Activated naive CD4-positive, alpha-beta T cell treated with anti-CD3 and anti-CD28 coated beads, Interleukin-2, amount 50 U/mL, for 24 hours (primary cell): ENCODE data around the gene GPR179.
A peak's percentile ranks its signal among the peaks of the same experiment; 100 is the strongest.

Experiments
- H3K27ac Mint-ChIP-seq: one replicate; pipeline ENCODE4 v1.8.0; 2021; ENCODE audit warnings: mild to moderate bottlenecking, mixed read lengths
- H3K27me3 Mint-ChIP-seq: one replicate; pipeline ENCODE4 v1.8.0; 2021; ENCODE audit warnings: mixed read lengths
- H3K36me3 Mint-ChIP-seq: one replicate; pipeline ENCODE4 v1.8.0; 2021; ENCODE audit warnings: mixed read lengths
- H3K4me1 Mint-ChIP-seq: one replicate; pipeline ENCODE4 v1.8.0; 2021; ENCODE audit warnings: mixed read lengths
- H3K4me3 Mint-ChIP-seq: one replicate; pipeline ENCODE4 v1.8.0; 2021; ENCODE audit warnings: mild to moderate bottlenecking, mixed read lengths
- H3K9me3 Mint-ChIP-seq: one replicate; pipeline ENCODE4 v1.8.0; 2021; ENCODE audit warnings: mixed read lengths

Gene GPR179

GRCh38 chr17:38330941-38331411, 12.8 kb downstream of the GPR179 start:
- no peaks in the 10 kb centered on the region for H3K27me3 Mint-ChIP-seq
- no peak overlapping the region for H3K27ac Mint-ChIP-seq
- no peaks in the 10 kb centered on the region for H3K36me3 Mint-ChIP-seq
- peaks cover 7% of the 10 kb centered on the region for H3K4me1 Mint-ChIP-seq
- no peak overlapping the region for H3K4me3 Mint-ChIP-seq
- H3K9me3 Mint-ChIP-seq = no peaks in the 10 kb centered on the region

GRCh38 chr17:38329808-38330730, 13.7 kb downstream of the GPR179 start:
- Mint-ChIP-seq H3K4me1 (peaks cover 7% of the 10 kb centered on the region), H3K9me3 (no peaks in the 10 kb centered on the region)

GRCh38 chr17:38329284-38329683, 14.5 kb downstream of the GPR179 start:
- Mint-ChIP-seq H3K4me3 (no peak overlapping the region), H3K27me3 (no peaks in the 10 kb centered on the region), H3K9me3 (no peaks in the 10 kb centered on the region), H3K27ac (peak overlapping the region; percentile 55), H3K4me1 (peaks cover 7% of the 10 kb centered on the region), H3K36me3 (no peaks in the 10 kb centered on the region)

More at GRCh38 chr17:38329808-38330730, 13.7 kb downstream of the GPR179 start:
- H3K4me3 Mint-ChIP-seq = no peak overlapping the region
- H3K27ac Mint-ChIP-seq = no peak overlapping the region
- no peaks in the 10 kb centered on the region for H3K27me3 Mint-ChIP-seq
- H3K36me3 Mint-ChIP-seq = no peaks in the 10 kb centered on the region

- no peaks in the 10 kb centered on the region for H3K9me3 Mint-ChIP-seq
- H3K4me3 Mint-ChIP-seq = no peak overlapping the region
- H3K4me1 Mint-ChIP-seq = peaks cover 7% of the 10 kb centered on the region
- no peak overlapping the region for H3K27ac Mint-ChIP-seq
- H3K27me3 Mint-ChIP-seq = no peaks in the 10 kb centered on the region
- no peaks in the 10 kb centered on the region for H3K36me3 Mint-ChIP-seq
Observed at GRCh38 chr17:38328620-38329019, 15.1 kb downstream of the GPR179 start.

GRCh38 chr17:38327936-38328335, 15.8 kb downstream of the GPR179 start:
- no peak overlapping the region for H3K27ac Mint-ChIP-seq
- H3K9me3 Mint-ChIP-seq = no peaks in the 10 kb centered on the region
- no peaks in the 10 kb centered on the region for H3K36me3 Mint-ChIP-seq
- H3K4me1 Mint-ChIP-seq = peaks cover 7% of the 10 kb centered on the region
- H3K4me3 Mint-ChIP-seq = no peak overlapping the region
- no peaks in the 10 kb centered on the region for H3K27me3 Mint-ChIP-seq

GRCh38 chr17:38326996-38327792, 16.6 kb downstream of the GPR179 start:
- no peaks in the 10 kb centered on the region for H3K27me3 Mint-ChIP-seq
- H3K9me3 Mint-ChIP-seq = no peaks in the 10 kb centered on the region
- peaks cover 1% of the 10 kb centered on the region for H3K36me3 Mint-ChIP-seq
- no peak overlapping the region for H3K4me3 Mint-ChIP-seq
- H3K4me1 Mint-ChIP-seq = peaks cover 7% of the 10 kb centered on the region
- no peak overlapping the region for H3K27ac Mint-ChIP-seq

GRCh38 chr17:38325221-38325851, 18.4 kb downstream of the GPR179 start:
- Mint-ChIP-seq H3K27ac (peak overlapping the region; percentile 64), H3K36me3 (peaks cover 1% of the 10 kb centered on the region)

GRCh38 chr17:38324772-38325171, 19.0 kb downstream of the GPR179 start:
- Mint-ChIP-seq H3K27me3 (no peaks in the 10 kb centered on the region), H3K36me3 (peaks cover 1% of the 10 kb centered on the region), H3K4me1 (peaks cover 7% of the 10 kb centered on the region)

More at GRCh38 chr17:38325221-38325851, 18.4 kb downstream of the GPR179 start:
- Mint-ChIP-seq H3K4me3 (no peak overlapping the region), H3K9me3 (no peaks in the 10 kb centered on the region), H3K4me1 (peaks cover 7% of the 10 kb centered on the region), H3K27me3 (no peaks in the 10 kb centered on the region)

GRCh38 chr17:38324141-38324697, 19.5 kb downstream of the GPR179 start:
- no peaks in the 10 kb centered on the region for H3K27me3 Mint-ChIP-seq
- H3K36me3 Mint-ChIP-seq = peaks cover 1% of the 10 kb centered on the region
- H3K27ac Mint-ChIP-seq = no peak overlapping the region
- H3K4me3 Mint-ChIP-seq = no peak overlapping the region
- no peaks in the 10 kb centered on the region for H3K9me3 Mint-ChIP-seq
- H3K4me1 Mint-ChIP-seq = peaks cover 7% of the 10 kb centered on the region

More at GRCh38 chr17:38324772-38325171, 19.0 kb downstream of the GPR179 start:
- no peak overlapping the region for H3K4me3 Mint-ChIP-seq
- H3K27ac Mint-ChIP-seq = no peak overlapping the region
- H3K9me3 Mint-ChIP-seq = no peaks in the 10 kb centered on the region

- Mint-ChIP-seq H3K27ac (no peak overlapping the region), H3K27me3 (no peaks in the 10 kb centered on the region), H3K36me3 (peaks cover 4% of the 10 kb centered on the region), H3K4me1 (peaks cover 7% of the 10 kb centered on the region), H3K4me3 (no peak overlapping the region), H3K9me3 (no peaks in the 10 kb centered on the region)
Observed at GRCh38 chr17:38322897-38323296, 20.9 kb downstream of the GPR179 start.

- H3K27me3 Mint-ChIP-seq = no peaks in the 10 kb centered on the region
- H3K4me1 Mint-ChIP-seq = peaks cover 5% of the 10 kb centered on the region
- H3K4me3 Mint-ChIP-seq = no peak overlapping the region
- no peaks in the 10 kb centered on the region for H3K9me3 Mint-ChIP-seq
- peaks cover 4% of the 10 kb centered on the region for H3K36me3 Mint-ChIP-seq
- no peak overlapping the region for H3K27ac Mint-ChIP-seq
Observed at GRCh38 chr17:38322156-38322779, 21.5 kb downstream of the GPR179 start.

- Mint-ChIP-seq H3K4me1 (no peaks in the 10 kb centered on the region), H3K36me3 (peaks cover 9% of the 10 kb centered on the region), H3K27ac (no peak overlapping the region), H3K4me3 (no peak overlapping the region), H3K9me3 (no peaks in the 10 kb centered on the region), H3K27me3 (no peaks in the 10 kb centered on the region)
Observed at GRCh38 chr17:38320482-38320881, 23.3 kb downstream of the GPR179 start.

- Mint-ChIP-seq H3K4me1 (no peaks in the 10 kb centered on the region), H3K4me3 (no peak overlapping the region), H3K9me3 (no peaks in the 10 kb centered on the region), H3K27me3 (no peaks in the 10 kb centered on the region), H3K36me3 (peaks cover 9% of the 10 kb centered on the region), H3K27ac (no peak overlapping the region)
Observed at GRCh38 chr17:38317081-38317480, 26.7 kb downstream of the GPR179 start.

GRCh38 chr17:38315497-38315896, 28.3 kb downstream of the GPR179 start:
- H3K27me3 Mint-ChIP-seq = no peaks in the 10 kb centered on the region

More at GRCh38 chr17:38315497-38315896, 28.3 kb downstream of the GPR179 start:
- H3K4me1 Mint-ChIP-seq = no peaks in the 10 kb centered on the region
- H3K27ac Mint-ChIP-seq = no peak overlapping the region
- H3K4me3 Mint-ChIP-seq = no peak overlapping the region
- H3K9me3 Mint-ChIP-seq = no peaks in the 10 kb centered on the region
- peaks cover 11% of the 10 kb centered on the region for H3K36me3 Mint-ChIP-seq
